IMR-90 (cell line): ENCODE results near the gene DLL4. TPM values are rescaled to one million over a fixed set of nuclear protein-coding genes. Genes with fewer than 3 reads are reported as not detected.
A peak's percentile ranks its signal among the peaks of the same experiment; 100 is the strongest.

ENCODE experiments used
- ATAC-seq: fragments of 200-7000 bp; cut with Tn5 transposase; 2 replicates; pipeline ENCODE4 v1.9.1; 2020; ENCODE audit warnings: low read depth, mild to moderate bottlenecking, moderate library complexity
- BruUV-seq: library from RNA; stranded (reverse); fragments of 400-500 nt; replicated peaks from 2 replicates; lab custom pipeline; 2021; lab: Mats Ljungman, UMichigan
- CTCF ChIA-PET: fragments of 300-600 bp; formaldehyde crosslinking; extraction: SDS; loops from one replicate; lab custom pipeline; 2021; ENCODE audit warnings: antibody characterized with exemption; lab: Yijun Ruan, JAX
- POLR2A ChIA-PET: fragments of 300-600 bp; sonication (Branson Sonifier 250); formaldehyde crosslinking; loops from one replicate; lab custom pipeline; 2022; ENCODE audit warnings: antibody characterized with exemption; ENCODE audit not compliant: unreplicated experiment; lab: Charles Lee
- DNase-seq: peaks from one replicate; pipeline ENCODE4 v3.0.0; 2013
- H2AFZ ChIP-seq: replicated peaks from 2 replicates; pipeline ENCODE3; 2013; ENCODE audit warnings: low read length, mild to moderate bottlenecking; ENCODE audit not compliant: poor library complexity
- H2AK5ac ChIP-seq: 2 replicates; pipeline ENCODE4 v1.6.1; 2013; ENCODE audit warnings: low read depth, low read length, inconsistent platforms
- H2AK9ac ChIP-seq: replicated peaks from 2 replicates; pipeline ENCODE3; 2013; ENCODE audit warnings: mild to moderate bottlenecking, low read depth, low read length, moderate library complexity; ENCODE audit not compliant: poor library complexity
- H2BK120ac ChIP-seq: 2 replicates; pipeline ENCODE4 v1.6.1; 2013; ENCODE audit warnings: low read depth, low read length, inconsistent platforms
- H2BK15ac ChIP-seq: 3 replicates; pipeline ENCODE4 v1.6.1; 2013; ENCODE audit warnings: low read depth, low read length, inconsistent platforms
- H2BK20ac ChIP-seq: 2 replicates; pipeline ENCODE4 v1.6.1; 2013; ENCODE audit warnings: low read depth, mild to moderate bottlenecking, inconsistent platforms, low read length, moderate library complexity
- H2BK5ac ChIP-seq: 2 replicates; pipeline ENCODE4 v1.6.1; 2013; ENCODE audit warnings: mild to moderate bottlenecking, low read depth, low read length, inconsistent platforms; ENCODE audit not compliant: poor library complexity, severe bottlenecking
- H3K14ac ChIP-seq: replicated peaks from 2 replicates; pipeline ENCODE4 v1.6.1; 2013; ENCODE audit warnings: low read depth, low read length, inconsistent platforms
- H3K18ac ChIP-seq: 2 replicates; pipeline ENCODE4 v1.6.1; 2013; ENCODE audit warnings: low read depth, low read length, control low read depth
- H3K23ac ChIP-seq: 2 replicates; pipeline ENCODE4 v1.6.1; 2013; ENCODE audit warnings: low read depth, low read length, inconsistent platforms
- H3K27ac ChIP-seq: 2 replicates; pipeline ENCODE4 v1.5.1; 2013; ENCODE audit warnings: mild to moderate bottlenecking, control low read depth, low read length; ENCODE audit not compliant: insufficient read depth
- H3K27me3 ChIP-seq: 2 replicates; pipeline ENCODE4 v1.6.1; 2013; ENCODE audit warnings: low read length; ENCODE audit not compliant: control insufficient read depth, insufficient read depth
- H3K36me3 ChIP-seq: 2 replicates; pipeline ENCODE4 v1.6.1; 2013; ENCODE audit warnings: low read length, mixed read lengths; ENCODE audit not compliant: control insufficient read depth, insufficient read depth
- H3K4ac ChIP-seq: 2 replicates; pipeline ENCODE4 v1.6.1; 2013; ENCODE audit warnings: low read depth, low read length, inconsistent platforms
- H3K4me1 ChIP-seq: 2 replicates; pipeline ENCODE4 v1.6.1; 2013; ENCODE audit warnings: low read length, mixed read lengths; ENCODE audit not compliant: control insufficient read depth, insufficient read depth
- H3K4me2 ChIP-seq: 2 replicates; pipeline ENCODE4 v1.6.1; 2013; ENCODE audit warnings: low read depth, mild to moderate bottlenecking, control low read depth, low read length, moderate library complexity
- H3K4me3 ChIP-seq: 2 replicates; pipeline ENCODE4 v1.5.1; 2013; ENCODE audit warnings: low read depth, mild to moderate bottlenecking, control low read depth, low read length, moderate library complexity; ENCODE audit not compliant: insufficient read depth
- H3K56ac ChIP-seq: 2 replicates; pipeline ENCODE4 v1.6.1; 2013; ENCODE audit warnings: low read length, inconsistent platforms; ENCODE audit not compliant: insufficient read depth; ENCODE audit errors: extremely low read depth
- H3K79me1 ChIP-seq, 2 experiments: 2 replicates each; pipeline ENCODE4 v1.6.1; 2013; ENCODE audit warnings: low read length in 2 of 2, inconsistent platforms in 1 of 2, low read depth in 1 of 2
- H3K9ac ChIP-seq: 2 replicates; pipeline ENCODE4 v1.6.1; 2013; ENCODE audit warnings: low read depth, low read length, control low read depth
- H3K9me1 ChIP-seq: 2 replicates; pipeline ENCODE4 v1.6.1; 2013; ENCODE audit warnings: low read length, inconsistent platforms; ENCODE audit not compliant: insufficient read depth
- H3K9me3 ChIP-seq: 2 replicates; pipeline ENCODE4 v1.6.1; 2013; ENCODE audit warnings: low read length; ENCODE audit not compliant: control insufficient read depth, insufficient read depth
- H4K20me1 ChIP-seq: 2 replicates; pipeline ENCODE4 v1.6.1; 2013; ENCODE audit warnings: low read length, inconsistent platforms; ENCODE audit not compliant: insufficient read depth
- H4K5ac ChIP-seq: 2 replicates; pipeline ENCODE4 v1.6.1; 2013; ENCODE audit warnings: mild to moderate bottlenecking, low read depth, low read length, control low read depth
- H4K8ac ChIP-seq, 2 experiments: 2 replicates each; pipeline ENCODE4 v1.6.1; 2013; ENCODE audit warnings: low read depth in 2 of 2, low read length in 2 of 2, control low read depth in 1 of 2, inconsistent platforms in 1 of 2
- H4K91ac ChIP-seq: 2 replicates; pipeline ENCODE4 v1.6.1; 2013; ENCODE audit warnings: low read depth, low read length, inconsistent platforms; ENCODE audit not compliant: insufficient read depth
- BHLHE40 ChIP-seq: fragments of 150-350 bp; IDR thresholded peaks from 2 replicates; pipeline ENCODE4 v1.6.1; 2016; ENCODE audit warnings: mild to moderate bottlenecking, low read depth, low read length
- CTCF ChIP-seq: conservative IDR thresholded peaks from 2 replicates; pipeline ENCODE4 v1.5.1; 2012; ENCODE audit warnings: mild to moderate bottlenecking, low read depth, low read length, improper control_type of control experiment
- ELK1 ChIP-seq: fragments of 150-350 bp; IDR thresholded peaks from 2 replicates; pipeline ENCODE4 v1.6.1; 2016; ENCODE audit warnings: low read depth, mild to moderate bottlenecking, low read length, moderate library complexity, borderline replicate concordance
- MAZ ChIP-seq: IDR thresholded peaks from 2 replicates; pipeline ENCODE4 v1.6.1; 2012; ENCODE audit warnings: low read depth, mild to moderate bottlenecking, low read length, improper control_type of control experiment, moderate library complexity, borderline replicate concordance
- MXI1 ChIP-seq: IDR thresholded peaks from 2 replicates; pipeline ENCODE4 v1.6.1; 2012; ENCODE audit warnings: low read depth, mild to moderate bottlenecking, low read length, moderate library complexity, borderline replicate concordance
- NFE2L2 ChIP-seq: fragments of 150-350 bp; IDR thresholded peaks from 2 replicates; pipeline ENCODE4 v1.6.1; 2016; ENCODE audit warnings: low read depth, mild to moderate bottlenecking, low read length
- POLR2A ChIP-seq: IDR thresholded peaks from 2 replicates; pipeline ENCODE4 v1.6.1; 2012; ENCODE audit warnings: mild to moderate bottlenecking, low read depth, low read length
- RAD21 ChIP-seq: IDR thresholded peaks from 2 replicates; pipeline ENCODE4 v1.6.1; 2012; ENCODE audit warnings: low read length, improper control_type of control experiment
- RFX5 ChIP-seq: IDR thresholded peaks from 2 replicates; pipeline ENCODE4 v1.8.0; 2012; ENCODE audit warnings: low read depth, mild to moderate bottlenecking, low read length, moderate library complexity
- SMC3 ChIP-seq: fragments of 150-350 bp; IDR thresholded peaks from 2 replicates; pipeline ENCODE4 v1.6.1; 2016; ENCODE audit warnings: low read depth, mild to moderate bottlenecking, antibody characterized with exemption, low read length, moderate library complexity
- WGBS, 2 experiments: methylation state at CpG; one replicate each; pipeline versions ENCODE4 v1.1.5 to v1.1.7; 2013; ENCODE audit warnings: missing lambda C conversion rate in 2 of 2; ENCODE audit not compliant: insufficient read length in 1 of 2; ENCODE audit errors: extremely low coverage in 2 of 2; 5-methylcytosine and 5-hydroxymethylcytosine counted together
- dilution Hi-C: fragments of 300-500 bp; cut with HindIII; formaldehyde crosslinking; loops from one replicate; pipeline ENCODE4 v1.14.3; 2018; ENCODE audit warnings: low sequenced_read_pairs; ENCODE audit not compliant: unreplicated experiment
- in situ Hi-C: fragments of 300-500 bp; cut with MboI; formaldehyde crosslinking; loops from 3 replicates; pipeline ENCODE4 v1.14.3; 2019; ENCODE audit warnings: low sequenced_read_pairs, inconsistent platforms, mixed read lengths
- intact Hi-C: fragments of 100-400 bp; cut with micrococcal nuclease; formaldehyde crosslinking; loops from 2 replicates; pipeline ENCODE4 v1.10.0; 2022
- polyA plus RNA-seq, 3 experiments: library from polyadenylated mRNA; depleted of rRNA; stranded (reverse); fragments of >200 nt; gene quantifications; 2 replicates each; pipeline ENCODE4 v1.2.3, GENCODE V29; 2012; ENCODE audit warnings: low replicate concordance in 1 of 3
- total RNA-seq: library from RNA; depleted of rRNA; stranded (reverse); fragments of >200 nt; gene quantifications from 2 replicates; pipeline ENCODE4 v1.2.3, GENCODE V29; 2012

Gene DLL4
- total and polyA plus RNA-seq, 2 of the 4 experiments (the other 2 are of a cell fraction), result 1.8 to 3.4 TPM

GRCh38 chr15:40926659-40927494, 2.3 kb upstream of the DLL4 start (continued):
- TF ChIP-seq CTCF, result no peak

- dilution Hi-C loops (no loop called here), intact Hi-C loops (no loop called here), in situ Hi-C loops (no loop called here)
- peaks cover 26% of the 10 kb centered on the region for H3K27me3 ChIP-seq
- H3K4me2 ChIP-seq, result no peak overlapping the region
- H3K23ac ChIP-seq, result peak overlapping the region; percentile 75; the same call in 1 of the 2 replicates
- peaks cover 21% of the 10 kb centered on the region for H3K4me1 ChIP-seq
- H3K79me1 ChIP-seq, result peaks cover 0 to 27% of the 10 kb centered on the region in 2 experiments; a peak in 3 of 4 replicates
- H3K9me3 ChIP-seq, result no peaks in the 10 kb centered on the region
- no peak overlapping the region for H4K8ac ChIP-seq
- DNase-seq (no peak), ATAC-seq (no peak)
- H2BK120ac ChIP-seq, result no peak overlapping the region
- H3K27ac ChIP-seq, result no peak overlapping the region
- no peak overlapping the region for H3K4ac ChIP-seq
- no peaks in the 10 kb centered on the region for H3K36me3 ChIP-seq
- peaks cover 10% of the 10 kb centered on the region for H3K9me1 ChIP-seq
- no peak overlapping the region for H3K9ac ChIP-seq
- no peak overlapping the region for H2BK5ac ChIP-seq
- no TSS peak for BruUV-seq
- H3K4me3 ChIP-seq, result no peak overlapping the region
- H2AFZ ChIP-seq, result peak overlapping the region; percentile 40
- H4K91ac ChIP-seq, result no peak overlapping the region
- no peak overlapping the region for H4K5ac ChIP-seq
- ChIA-PET CTCF (interaction anchor here (1.0 to 2.5 kb wide), 4 partner anchors 14 to 91 kb away, joined by 3 to 6 read pairs (median 5); no protein-coding TSS in a partner anchor), POLR2A (no interaction called here)
- H3K56ac ChIP-seq, result no peak overlapping the region
- H2AK9ac ChIP-seq, result no peak overlapping the region
- peaks cover 33% of the 10 kb centered on the region for H4K20me1 ChIP-seq
- no peak overlapping the region for H2AK5ac ChIP-seq
- no CpG with 5 or more reads among the region's 24 CpGs for WGBS, 2 experiments
- H3K14ac ChIP-seq, result no peak overlapping the region
- H3K18ac ChIP-seq, result no peak overlapping the region
- H2BK15ac ChIP-seq, result no peak overlapping the region
- no peak overlapping the region for H2BK20ac ChIP-seq
- TF ChIP-seq SMC3, result no peak
- TF ChIP-seq RAD21, result no peak
- no peak for TF ChIP-seq ELK1
- TF ChIP-seq BHLHE40, result no peak
- TF ChIP-seq NFE2L2, result no peak
- no peak for TF ChIP-seq POLR2A
- TF ChIP-seq MXI1, result no peak
- TF ChIP-seq CTCF, result no peak
- no peak for TF ChIP-seq RFX5
- no peak for TF ChIP-seq MAZ
Observed at GRCh38 chr15:40927495-40927872, 1.7 kb upstream of the DLL4 start.
